Osteoblast (primary cell): ENCODE results near the gene IGF2R. TPM values are rescaled to one million over a fixed set of nuclear protein-coding genes. Genes with fewer than 3 reads are reported as not detected.
A peak's percentile ranks its signal among the peaks of the same experiment; 100 is the strongest.

Experiments
- DNase-seq: peaks from one replicate; pipeline ENCODE4 v3.0.0; 2011; ENCODE audit warnings: low spot score, mixed read lengths; ENCODE audit not compliant: insufficient read length; ENCODE audit errors: missing footprints
- H2AFZ ChIP-seq: 2 replicates; pipeline ENCODE4 v1.6.0; 2011; ENCODE audit warnings: mild to moderate bottlenecking, low read length
- H3K27ac ChIP-seq: 2 replicates; pipeline ENCODE4 v1.5.1; 2011; ENCODE audit warnings: mild to moderate bottlenecking, low read depth, low read length, moderate library complexity
- H3K27me3 ChIP-seq: 2 replicates; pipeline ENCODE4 v1.6.0; 2012; ENCODE audit warnings: mild to moderate bottlenecking, control low read depth, inconsistent platforms, low read length, moderate library complexity; ENCODE audit not compliant: insufficient read depth
- H3K36me3 ChIP-seq: 2 replicates; pipeline ENCODE4 v1.5.1; 2011; ENCODE audit warnings: mild to moderate bottlenecking, low read length, control low read depth, moderate library complexity; ENCODE audit not compliant: insufficient read depth
- H3K4me1 ChIP-seq: 2 replicates; pipeline ENCODE4 v1.5.1; 2011; ENCODE audit warnings: mild to moderate bottlenecking, low read length, control low read depth, moderate library complexity; ENCODE audit not compliant: insufficient read depth
- H3K4me2 ChIP-seq: 2 replicates; pipeline ENCODE4 v1.6.0; 2011; ENCODE audit warnings: mild to moderate bottlenecking, low read length; ENCODE audit not compliant: insufficient read depth
- H3K4me3 ChIP-seq: fragments of 200-600 bp; sonication (generic); 3 replicates; pipeline ENCODE4 v1.5.1; 2012; ENCODE audit warnings: mild to moderate bottlenecking, low read length, inconsistent platforms; ENCODE audit not compliant: insufficient read depth
- H3K79me2 ChIP-seq: 2 replicates; pipeline ENCODE4 v1.6.0; 2012; ENCODE audit warnings: mild to moderate bottlenecking, low read length, control low read depth, inconsistent platforms; ENCODE audit not compliant: insufficient read depth
- H3K9me3 ChIP-seq: 2 replicates; pipeline ENCODE4 v1.5.1; 2011; ENCODE audit warnings: low read depth, low read length, control low read depth
- H4K20me1 ChIP-seq: 2 replicates; pipeline ENCODE4 v1.6.0; 2012; ENCODE audit warnings: mild to moderate bottlenecking, low read length, control low read depth; ENCODE audit not compliant: insufficient read depth
- CTCF ChIP-seq: IDR thresholded peaks from 2 replicates; pipeline ENCODE4 v1.5.1; 2011; ENCODE audit warnings: mild to moderate bottlenecking, low read depth, low read length, moderate library complexity; ENCODE audit errors: extremely low read depth
- total RNA-seq: library from RNA; depleted of rRNA; stranded (reverse); fragments of >200 nt; gene quantifications from 2 replicates; pipeline ENCODE4 v1.2.3, GENCODE V29; 2012

The IGF2R gene
- total RNA-seq, 1 donor: 174 TPM

DNA sequence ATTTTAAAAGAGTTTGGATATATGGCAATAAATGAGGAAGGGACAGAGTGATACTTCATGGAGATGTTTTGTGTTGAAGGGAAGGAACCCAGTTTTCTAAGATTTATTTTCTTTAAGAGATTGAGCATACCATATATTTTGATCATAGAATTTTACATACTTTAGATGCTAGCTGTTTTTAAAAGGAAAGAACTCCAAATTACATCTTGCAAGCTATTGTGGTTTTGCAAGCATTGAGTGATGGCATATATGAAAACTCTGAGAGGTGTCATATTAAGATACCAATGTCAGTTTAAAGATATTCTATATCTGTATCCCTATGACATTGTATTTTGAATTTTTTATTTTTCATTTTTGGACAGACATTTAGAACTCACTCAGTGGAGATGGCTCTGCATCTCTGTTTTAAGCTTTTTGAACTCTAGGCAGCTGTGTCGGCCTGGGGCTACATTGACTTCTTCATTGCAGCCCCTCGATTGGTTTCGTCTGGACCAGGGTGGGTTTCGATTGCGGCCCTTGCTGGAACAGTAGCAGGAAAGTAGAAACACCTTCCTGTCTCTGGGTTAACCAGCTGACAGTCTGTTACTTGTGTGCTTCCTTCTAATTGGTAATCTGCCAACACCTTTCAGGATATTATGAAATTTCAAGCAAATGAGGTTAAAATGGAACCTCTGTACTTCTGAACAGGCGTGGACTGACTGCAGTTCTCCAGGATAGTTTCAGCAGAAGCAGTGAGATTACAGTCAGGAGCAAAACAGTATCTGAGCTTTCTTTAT lies 14.0 kb downstream of the IGF2R start:
- H3K4me2 ChIP-seq: peak overlapping the region; percentile 60
- TF ChIP-seq CTCF: no peak
- no peak for DNase-seq
- no peak overlapping the region for H3K4me3 ChIP-seq
- H3K36me3 ChIP-seq: no peaks in the 10 kb centered on the region
- no peaks in the 10 kb centered on the region for H3K27me3 ChIP-seq
- H3K79me2 ChIP-seq: peaks cover 98% of the 10 kb centered on the region
- peaks cover 61% of the 10 kb centered on the region for H3K4me1 ChIP-seq
- H4K20me1 ChIP-seq: peaks cover 72% of the 10 kb centered on the region
- no peaks in the 10 kb centered on the region for H3K9me3 ChIP-seq
- peak overlapping the region; percentile 88 for H3K27ac ChIP-seq
- no peak overlapping the region for H2AFZ ChIP-seq

DNA sequence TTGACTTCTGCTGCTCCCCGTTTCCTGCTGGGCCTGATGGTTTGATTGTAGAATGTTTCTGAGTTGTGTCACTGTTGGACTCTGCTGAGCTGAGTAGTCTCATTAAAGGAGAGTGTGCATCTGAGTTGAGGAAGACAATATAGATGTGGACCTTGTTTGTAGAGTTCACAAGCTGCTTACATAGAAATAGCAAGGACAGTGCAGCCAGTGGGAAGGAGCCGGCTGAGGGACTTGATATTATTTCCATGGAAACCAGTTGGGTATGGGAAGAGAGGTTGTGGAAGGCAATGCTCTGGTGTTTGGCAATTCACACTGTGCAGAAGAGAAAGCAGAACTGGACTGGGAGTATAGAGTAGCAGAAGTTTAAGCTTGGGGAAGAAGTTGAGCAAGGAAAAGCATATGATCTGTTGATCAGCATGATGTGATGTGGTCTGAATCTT lies 14.8 kb downstream of the IGF2R start:
- Histone ChIP-seq H3K79me2 (peaks cover 97% of the 10 kb centered on the region), H3K4me1 (peaks cover 58% of the 10 kb centered on the region), H3K4me2 (peak overlapping the region; percentile 60), H3K27ac (peak overlapping the region; percentile 88), H3K36me3 (no peaks in the 10 kb centered on the region), H4K20me1 (peaks cover 64% of the 10 kb centered on the region), H3K4me3 (peak overlapping the region; percentile 17), H2AFZ (no peak overlapping the region), H3K9me3 (no peaks in the 10 kb centered on the region), H3K27me3 (no peaks in the 10 kb centered on the region)
- DNase-seq: no peak
- no peak for TF ChIP-seq CTCF

- DNase-seq: no peak
- TF ChIP-seq CTCF: no peak
- Histone ChIP-seq H4K20me1 (peaks cover 57% of the 10 kb centered on the region), H3K9me3 (no peaks in the 10 kb centered on the region), H2AFZ (no peak overlapping the region), H3K79me2 (peaks cover 97% of the 10 kb centered on the region), H3K4me1 (peaks cover 57% of the 10 kb centered on the region), H3K4me3 (no peak overlapping the region), H3K27ac (peak overlapping the region; percentile 88), H3K36me3 (no peaks in the 10 kb centered on the region), H3K27me3 (no peaks in the 10 kb centered on the region), H3K4me2 (peak overlapping the region; percentile 60)
Observed at GRCh38 chr6:159984268-159984786, 15.4 kb downstream of the IGF2R start.

- H3K9me3 ChIP-seq: no peaks in the 10 kb centered on the region
- no peaks in the 10 kb centered on the region for H3K36me3 ChIP-seq
- H3K79me2 ChIP-seq: peaks cover 97% of the 10 kb centered on the region
- no peak for TF ChIP-seq CTCF
- H3K27ac ChIP-seq: peak overlapping the region; percentile 88
- no peaks in the 10 kb centered on the region for H3K27me3 ChIP-seq
- peaks cover 50% of the 10 kb centered on the region for H4K20me1 ChIP-seq
- no peak overlapping the region for H3K4me3 ChIP-seq
- H3K4me2 ChIP-seq: peak overlapping the region; percentile 14
- DNase-seq: no peak
- peaks cover 64% of the 10 kb centered on the region for H3K4me1 ChIP-seq
- H2AFZ ChIP-seq: no peak overlapping the region
Observed at GRCh38 chr6:159985296-159985945, 16.5 kb downstream of the IGF2R start.
